ENCODE data around the gene ATP13A3.

Gene ATP13A3

DNA sequence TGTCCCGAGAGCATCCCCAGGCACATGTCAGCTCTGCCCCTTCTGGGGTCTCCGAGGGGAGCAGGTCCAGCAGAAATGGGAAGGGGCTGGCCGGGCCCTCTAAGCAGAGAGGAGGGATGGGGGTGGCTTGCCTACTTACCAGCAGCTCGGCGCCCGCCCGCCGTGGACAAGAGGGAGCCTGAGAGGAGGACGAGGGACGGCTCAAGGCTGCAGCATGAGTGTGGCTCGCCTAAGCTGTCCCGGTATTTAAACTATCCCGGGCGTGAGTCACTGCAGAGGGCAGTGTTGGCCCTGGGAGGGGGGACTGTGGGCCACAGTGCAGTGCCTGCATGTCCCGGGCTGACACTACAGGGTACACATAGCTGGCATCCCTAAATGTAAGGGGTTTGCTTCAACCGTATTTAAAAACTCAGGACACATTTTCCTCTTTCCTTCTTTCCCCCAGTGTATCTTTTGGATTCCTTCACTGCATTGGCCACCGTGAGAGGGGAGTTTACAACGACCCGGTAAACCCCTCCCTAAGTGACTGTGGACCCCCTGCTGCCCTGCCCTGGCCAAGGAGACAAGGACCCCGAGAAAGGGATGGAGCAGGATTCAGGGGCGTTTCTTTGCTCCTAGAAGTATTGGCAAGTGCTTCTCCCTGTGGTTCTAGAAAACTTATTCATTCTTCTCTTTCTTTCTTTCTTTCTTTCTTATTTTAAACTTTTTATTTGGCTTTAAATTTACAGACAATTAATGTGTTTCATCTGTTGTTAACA is 117.1 kb downstream of the ATP13A3 start, which contains the start of gene LRRC15:
Gene LRRC15 (minus strand): TSS at position 222 of the 758 bp plus-strand sequence. CDS start 8,700 bp downstream, outside the sequence.
- DNase-seq (ENCODE audit: low spot score), result no peak

- DNase-seq (ENCODE audit: low spot score), result no peak
Observed at GRCh38 chr3:194368918-194369317, 117.9 kb downstream of the ATP13A3 start.

DNA sequence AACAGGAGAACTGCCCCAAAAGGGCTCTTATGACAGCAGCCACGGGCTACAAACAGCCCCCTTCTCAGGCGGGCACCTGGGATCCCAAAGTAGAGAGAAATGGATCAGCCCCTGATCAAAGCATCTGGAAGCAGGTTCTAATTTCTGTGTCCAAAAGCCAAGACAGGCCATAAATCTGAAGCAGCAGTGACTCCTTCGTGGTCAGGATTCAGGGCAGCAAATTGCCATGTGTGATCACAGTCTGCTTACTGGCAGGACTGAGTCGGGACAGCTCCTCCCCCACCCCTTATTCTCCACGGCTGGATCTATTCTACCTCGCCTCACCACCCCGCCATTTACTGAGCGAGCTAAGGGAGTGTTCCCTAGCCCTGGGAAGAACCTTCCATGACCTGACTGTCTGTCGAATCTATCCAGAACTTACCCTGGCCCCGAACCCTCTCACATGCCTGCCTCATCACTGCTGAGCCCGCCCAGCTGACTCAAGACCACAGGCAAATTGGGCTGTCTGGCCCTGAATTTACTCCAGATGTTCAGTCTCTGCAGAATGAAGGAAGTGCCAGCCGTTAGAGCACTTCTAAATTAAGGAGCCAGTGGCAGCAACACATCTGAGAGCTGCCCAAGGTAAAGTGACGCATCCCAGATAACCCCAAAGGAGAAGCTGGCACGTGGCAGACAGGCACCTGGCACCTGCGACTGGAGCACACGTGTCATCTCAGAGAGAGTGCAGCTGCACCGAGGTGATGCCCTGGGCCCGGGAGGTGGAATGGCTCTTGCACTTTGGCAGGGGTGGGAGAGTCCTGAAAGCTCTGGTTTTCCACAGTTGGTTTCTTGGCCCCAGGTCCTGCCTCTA is 118.6 kb downstream of the ATP13A3 start:
- DNase-seq (ENCODE audit: low spot score), result no peak

DNA sequence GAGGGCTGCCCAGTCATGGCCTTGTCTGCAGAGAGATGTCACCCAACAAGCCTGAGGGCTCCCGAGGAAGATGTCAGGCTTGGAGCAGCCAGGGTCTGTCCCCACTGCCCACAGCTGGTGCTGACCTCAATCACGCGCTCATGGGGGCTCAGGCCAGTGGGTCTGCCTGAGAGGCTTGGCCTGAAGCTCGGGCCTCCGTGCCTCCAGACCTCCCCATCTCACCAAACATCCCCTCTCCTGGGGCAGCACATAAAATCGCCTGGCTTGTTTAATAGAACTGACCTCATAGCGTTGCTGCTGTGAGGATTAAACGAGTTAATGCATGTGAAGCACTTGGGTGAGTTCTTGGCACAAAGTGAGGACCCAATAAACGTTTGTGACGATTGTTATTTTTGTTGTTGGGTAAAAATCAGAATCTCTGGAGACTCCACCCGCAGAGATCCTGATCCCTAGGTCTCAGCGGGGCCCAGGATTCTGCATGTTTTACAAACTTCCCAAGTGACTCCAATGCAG is 120.8 kb downstream of the ATP13A3 start:
- DNase-seq (ENCODE audit: low spot score), result no peak

GRCh38 chr3:194365526-194365925 is 121.3 kb downstream of the ATP13A3 start:
- no peak for DNase-seq (ENCODE audit: low spot score)

DNA sequence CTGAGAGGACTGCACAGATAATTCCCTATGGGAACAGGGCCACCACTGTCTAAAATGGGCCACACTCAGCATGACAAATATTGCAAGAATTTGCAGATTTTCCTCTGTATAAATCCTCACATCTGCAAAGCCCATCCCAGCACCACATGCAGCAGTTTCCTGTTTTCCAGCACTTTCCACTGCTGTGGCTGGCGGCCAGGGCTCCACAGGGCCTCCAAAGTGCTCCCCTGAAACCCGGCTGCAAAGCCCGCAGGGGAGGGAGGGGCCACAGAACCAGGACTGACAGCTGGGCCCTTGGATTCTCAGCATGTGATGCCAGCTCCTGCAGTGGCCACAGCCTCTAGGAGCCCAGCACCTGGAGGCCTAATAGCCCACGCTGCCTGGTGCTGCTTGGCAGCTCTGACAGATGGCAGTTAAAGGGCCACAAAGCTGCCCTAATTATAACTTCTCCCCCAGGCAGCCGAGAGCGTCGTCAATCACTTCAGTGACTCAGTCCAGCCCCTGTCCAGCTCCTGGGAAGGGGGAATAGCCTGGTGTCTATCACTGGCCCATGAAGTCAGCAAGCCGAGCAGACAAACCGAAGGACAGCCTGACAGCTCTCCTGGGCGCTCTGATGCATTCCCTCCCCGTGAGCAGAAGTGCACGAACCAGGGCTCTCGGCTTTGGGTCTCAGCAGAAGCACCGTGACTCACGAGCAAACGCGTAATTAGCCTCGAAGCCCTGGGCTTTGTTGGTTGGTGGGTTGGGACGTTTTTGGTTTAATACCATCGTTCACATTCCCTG is 122.0 kb downstream of the ATP13A3 start:
- no peak for DNase-seq (ENCODE audit: low spot score)

DNA sequence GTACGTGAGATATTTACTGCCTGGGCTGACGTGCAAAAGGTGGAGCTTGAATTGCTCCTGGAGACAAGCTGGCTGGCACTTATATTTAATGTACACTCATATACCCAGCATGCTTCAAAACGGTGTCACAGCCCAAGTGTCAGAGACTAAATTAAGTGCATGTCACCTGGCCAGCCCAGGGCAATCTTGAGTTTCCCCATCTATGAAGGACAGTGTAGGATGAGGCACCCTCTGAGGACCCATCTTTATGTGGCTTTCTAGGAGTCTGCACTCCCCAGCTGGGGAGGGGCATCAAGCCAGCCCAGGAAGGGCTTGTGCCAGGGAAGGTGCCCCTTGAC is 122.5 kb downstream of the ATP13A3 start:
- no peak for DNase-seq (ENCODE audit: low spot score)

DNA sequence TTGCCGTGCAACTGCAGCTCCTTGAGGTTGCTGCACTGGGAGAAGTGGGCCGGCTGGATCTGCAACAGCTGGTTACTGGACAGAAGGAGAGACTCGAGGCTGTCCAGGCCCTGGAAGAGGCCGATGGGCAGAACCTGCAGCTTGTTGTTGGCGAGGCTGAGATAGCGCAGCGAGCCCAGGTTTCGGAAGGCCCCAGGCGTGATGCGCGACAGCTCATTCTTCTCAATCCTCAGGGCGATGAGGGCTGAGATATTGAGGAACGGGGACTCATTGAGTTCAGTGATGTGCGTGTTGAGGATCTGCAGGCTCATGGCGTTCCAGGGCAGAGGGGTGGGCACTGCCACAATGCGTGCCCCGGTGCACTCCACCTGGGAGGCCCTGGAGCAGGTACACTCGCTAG is 126.2 kb downstream of the ATP13A3 start:
- no peak for DNase-seq (ENCODE audit: low spot score)

GRCh38 chr3:194357681-194358080 is 129.1 kb downstream of the ATP13A3 start:
- DNase-seq (ENCODE audit: low spot score), result no peak

- DNase-seq (ENCODE audit: low spot score), result no peak
Observed at GRCh38 chr3:194355379-194355778, 131.4 kb downstream of the ATP13A3 start.

GRCh38 chr3:194354315-194354714 is 132.5 kb downstream of the ATP13A3 start:
- DNase-seq (ENCODE audit: low spot score), result no peak

Measured in cerebellar cortex (tissue), 1 donor.